ENCODE measurements around the gene LPIN1. TPM values are rescaled to one million over a fixed set of nuclear protein-coding genes. Genes with fewer than 3 reads are reported as not detected.

LPIN1 gene
- total and polyA plus RNA-seq, 8 donors = 16.4 to 47.2 (median 20.9) TPM

- TF ChIP-seq CTCF (IDR thresholded peaks at IDR 0.05) = no peak
- ATAC-seq (no peak), DNase-seq (peak in 1 of 4 donors; percentile 31)
- H3K27ac ChIP-seq = no peak overlapping the region
- peaks cover 0 to 18% of the 10 kb centered on the region in 2 donors for H3K4me1 ChIP-seq
- no peak overlapping the region for H3K4me3 ChIP-seq
- H3K27me3 ChIP-seq = no peaks in the 10 kb centered on the region
- H3K36me3 ChIP-seq = peaks cover 0 to 26% of the 10 kb centered on the region in 2 donors
- H3K9me3 ChIP-seq = no peaks in the 10 kb centered on the region
- intact Hi-C loops (cut with DNase I) = no loop called here
These were observed 15.6 kb downstream of the LPIN1 start for GRCh38 chr2:11762031-11762430.

- DNase-seq (peak in 1 of 4 donors; percentile 51), ATAC-seq (no peak)
- Histone ChIP-seq H3K4me1 (peaks cover 0 to 14% of the 10 kb centered on the region in 2 donors), H3K36me3 (peaks cover 0 to 35% of the 10 kb centered on the region in 2 donors), H3K27me3 (no peaks in the 10 kb centered on the region), H3K27ac (no peak overlapping the region), H3K9me3 (no peaks in the 10 kb centered on the region), H3K4me3 (no peak overlapping the region)
- TF ChIP-seq CTCF (IDR thresholded peaks at IDR 0.05) = no peak
- intact Hi-C loops (cut with DNase I) = no loop called here
These were observed 16.5 kb downstream of the LPIN1 start for GRCh38 chr2:11762799-11763461.

DNA sequence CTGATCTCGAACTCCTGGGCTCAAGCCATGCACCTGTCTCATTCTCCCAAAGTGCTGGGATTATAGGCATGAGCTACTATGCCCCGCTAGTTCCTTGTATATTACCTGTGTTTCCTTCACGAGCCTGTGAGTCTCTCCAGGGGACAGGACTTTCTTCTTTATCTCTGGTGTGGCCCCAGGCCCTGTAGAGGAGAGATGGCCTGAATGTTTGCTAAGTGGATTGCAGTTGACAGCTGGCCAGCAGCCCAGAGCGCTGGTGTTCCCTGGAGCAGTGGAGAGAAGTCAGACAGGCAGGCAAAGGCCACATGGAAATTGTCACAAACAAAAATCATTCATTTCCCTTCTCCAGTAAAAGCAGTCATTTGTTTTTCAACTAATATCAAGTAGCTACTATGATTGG, 17.9 kb downstream of the LPIN1 start:
- Histone ChIP-seq H3K27ac (no peak overlapping the region), H3K36me3 (peaks cover 0 to 49% of the 10 kb centered on the region in 2 donors), H3K27me3 (no peaks in the 10 kb centered on the region), H3K9me3 (no peaks in the 10 kb centered on the region), H3K4me3 (no peak overlapping the region), H3K4me1 (peaks cover 0 to 7% of the 10 kb centered on the region in 2 donors)
- peak in 1 of 4 donors; percentile 58 for DNase-seq
- ATAC-seq = peak; percentile 76
- TF ChIP-seq CTCF (IDR thresholded peaks at IDR 0.05) = no peak
- intact Hi-C loops (cut with DNase I) = no loop called here

DNA sequence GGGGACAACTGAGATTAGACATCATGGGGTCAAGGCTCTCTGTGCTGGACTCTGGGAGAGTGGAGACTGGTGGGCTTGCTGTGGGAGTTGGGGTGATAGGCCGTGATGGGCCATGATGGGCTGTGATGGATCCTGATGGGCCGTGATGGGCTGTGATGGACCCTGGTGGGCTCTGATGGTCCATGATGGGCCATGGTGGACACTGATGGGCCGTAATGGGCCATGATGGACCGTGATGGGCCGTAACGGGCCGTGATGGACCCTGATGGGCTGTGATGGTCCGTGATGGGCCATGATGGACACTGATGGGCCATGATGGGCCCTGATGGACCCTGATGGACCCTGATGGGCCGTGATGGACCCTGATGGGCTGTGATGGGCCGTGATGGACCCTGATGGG, 18.5 kb downstream of the LPIN1 start:
- Histone ChIP-seq H3K27me3 (no peaks in the 10 kb centered on the region), H3K36me3 (peaks cover 0 to 53% of the 10 kb centered on the region in 2 donors), H3K9me3 (no peaks in the 10 kb centered on the region), H3K27ac (no peak overlapping the region), H3K4me3 (no peak overlapping the region), H3K4me1 (peaks cover 0 to 7% of the 10 kb centered on the region in 2 donors)
- ATAC-seq = no peak
- intact Hi-C loops (cut with DNase I) = no loop called here
- no peak for TF ChIP-seq CTCF (IDR thresholded peaks at IDR 0.05)
- peak in 1 of 4 donors; percentile 25 for DNase-seq

GRCh38 chr2:11765501-11765900, 19.1 kb downstream of the LPIN1 start:
- H3K36me3 ChIP-seq = peaks cover 0 to 59% of the 10 kb centered on the region in 2 donors
- H3K27me3 ChIP-seq = no peaks in the 10 kb centered on the region
- intact Hi-C loops (cut with DNase I) = no loop called here
- H3K4me3 ChIP-seq = no peak overlapping the region
- no peak overlapping the region for H3K27ac ChIP-seq
- no peaks in the 10 kb centered on the region for H3K9me3 ChIP-seq
- H3K4me1 ChIP-seq = peaks cover 0 to 7% of the 10 kb centered on the region in 2 donors
- DNase-seq = peak in 1 of 4 donors; percentile 28
- TF ChIP-seq CTCF (IDR thresholded peaks at IDR 0.05) = no peak
- no peak for ATAC-seq
